Parietal lobe (tissue), 1 donor: ENCODE data around the gene SEMA4C. TPM values are rescaled to one million over a fixed set of nuclear protein-coding genes. Genes with fewer than 3 reads are reported as not detected.

Source experiments
- total RNA-seq: library from RNA; depleted of rRNA; stranded (reverse); fragments of >200 nt; gene quantifications from one replicate; pipeline ENCODE4 v1.2.3, GENCODE V29; 2014

SEMA4C gene
- 56.3 TPM for total RNA-seq

GRCh38 chr2:96869822-96870625 is at the start of gene SEMA4C:
Gene SEMA4C (minus strand): TSS chr2:96870080. CDS start chr2:96867886, 2,194 bp downstream.

GRCh38 chr2:96857667-96858372 is 12.1 kb downstream of the SEMA4C start, which contains the start of gene ANKRD39:
Gene ANKRD39 (minus strand): TSS chr2:96858016. CDS start chr2:96857987, 29 bp downstream.

GRCh38 chr2:96843538-96844268 is 26.2 kb downstream of the SEMA4C start, which contains the start of gene ANKRD23:
Gene ANKRD23 (minus strand): TSS chr2:96844021. CDS start chr2:96843992, 29 bp downstream.

GRCh38 chr2:96816127-96816835 is 53.6 kb downstream of the SEMA4C start, which contains the start of gene CNNM3:
Gene CNNM3 (plus strand): TSS chr2:96816268. CDS start chr2:96816278, 10 bp downstream.

Other genes starting within 250 kb of the SEMA4C start
- gene KANSL3, start 231.8 kb downstream of the SEMA4C start, total RNA-seq = 66.0 TPM
- gene FER1L5, start 227.3 kb downstream of the SEMA4C start, total RNA-seq = 1.6 TPM
- 24.4 TPM for gene LMAN2L, start 130.0 kb downstream of the SEMA4C start, total RNA-seq
- 10.6 TPM for gene CNNM4, start 109.2 kb downstream of the SEMA4C start, total RNA-seq
- 25.7 TPM for gene CNNM3, start 53.8 kb downstream of the SEMA4C start, total RNA-seq
- gene ANKRD23, start 26.1 kb downstream of the SEMA4C start, total RNA-seq = 10.6 TPM
- gene ANKRD39, start 12.1 kb downstream of the SEMA4C start, total RNA-seq = 16.3 TPM
- gene FAM178B, start 116.5 kb upstream of the SEMA4C start, total RNA-seq = not detected
- 13.1 TPM for gene FAHD2B, start 224.8 kb upstream of the SEMA4C start, total RNA-seq
- gene ANKRD36, start 243.1 kb upstream of the SEMA4C start, total RNA-seq = 500 TPM